ENCODE measurements around the gene HELZ.

HELZ gene

GRCh38 chr17:67035131-67036083, 209.6 kb downstream of the HELZ start:
- DNase-seq (ENCODE audit: low read depth, low spot score): no peak
- H3K4me3 ChIP-seq (ENCODE audit: low read depth, low read length): no peak overlapping the region
- ChIA-PET CTCF (no interaction called here), POLR2A (no interaction called here)
- TF ChIP-seq, protein P1, sequence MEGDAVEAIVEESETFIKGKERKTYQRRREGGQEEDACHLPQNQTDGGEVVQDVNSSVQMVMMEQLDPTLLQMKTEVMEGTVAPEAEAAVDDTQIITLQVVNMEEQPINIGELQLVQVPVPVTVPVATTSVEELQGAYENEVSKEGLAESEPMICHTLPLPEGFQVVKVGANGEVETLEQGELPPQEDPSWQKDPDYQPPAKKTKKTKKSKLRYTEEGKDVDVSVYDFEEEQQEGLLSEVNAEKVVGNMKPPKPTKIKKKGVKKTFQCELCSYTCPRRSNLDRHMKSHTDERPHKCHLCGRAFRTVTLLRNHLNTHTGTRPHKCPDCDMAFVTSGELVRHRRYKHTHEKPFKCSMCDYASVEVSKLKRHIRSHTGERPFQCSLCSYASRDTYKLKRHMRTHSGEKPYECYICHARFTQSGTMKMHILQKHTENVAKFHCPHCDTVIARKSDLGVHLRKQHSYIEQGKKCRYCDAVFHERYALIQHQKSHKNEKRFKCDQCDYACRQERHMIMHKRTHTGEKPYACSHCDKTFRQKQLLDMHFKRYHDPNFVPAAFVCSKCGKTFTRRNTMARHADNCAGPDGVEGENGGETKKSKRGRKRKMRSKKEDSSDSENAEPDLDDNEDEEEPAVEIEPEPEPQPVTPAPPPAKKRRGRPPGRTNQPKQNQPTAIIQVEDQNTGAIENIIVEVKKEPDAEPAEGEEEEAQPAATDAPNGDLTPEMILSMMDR (IDR thresholded peaks at IDR 0.05; ENCODE audit: insufficient read depth, low read length, missing control alignments): no peak

DNA sequence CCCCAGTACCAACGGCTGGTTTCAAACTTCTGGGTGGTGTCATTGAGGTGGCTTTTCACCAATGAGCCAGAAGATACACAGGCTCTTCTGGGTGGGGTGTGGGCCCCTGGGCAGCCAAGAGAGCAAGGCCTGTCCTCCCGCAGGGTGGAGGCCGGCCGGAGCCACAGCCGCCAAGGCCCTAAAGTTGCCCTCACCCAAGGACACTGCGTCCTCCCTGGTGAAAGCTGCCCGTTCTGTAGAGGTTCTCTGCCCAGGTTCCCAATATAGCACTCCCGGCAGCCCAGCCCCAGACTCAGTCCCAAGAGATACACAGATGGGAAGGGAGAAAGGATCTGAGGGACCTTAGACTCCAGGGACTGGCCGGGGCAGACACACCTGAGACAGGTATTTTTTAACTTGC, 211.4 kb downstream of the HELZ start:
- POLR2A ChIA-PET: no interaction called here

DNA sequence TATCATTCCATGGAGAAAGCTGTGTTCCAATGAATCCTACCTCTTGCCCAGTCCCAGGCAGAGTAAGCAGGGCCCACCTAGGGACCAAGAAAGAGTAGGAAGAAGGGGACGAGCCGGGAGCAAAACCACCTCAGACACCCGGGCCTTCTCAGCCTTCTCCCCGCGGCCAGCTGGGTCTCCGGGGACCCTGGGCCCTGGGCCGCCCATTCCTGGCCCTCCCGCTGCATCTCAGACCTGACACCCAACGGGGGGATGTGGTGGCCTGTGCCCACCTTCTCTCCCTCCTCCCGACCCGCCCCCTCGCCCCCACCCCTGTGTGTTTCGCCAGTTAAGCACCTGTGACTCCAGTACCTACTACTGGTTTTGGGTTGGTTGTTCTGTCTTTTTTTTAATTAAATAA, 212.0 kb downstream of the HELZ start:
- H3K4me3 ChIP-seq (ENCODE audit: low read depth, low read length): no peak overlapping the region
- CTCF ChIA-PET: no interaction called here
- no peak for DNase-seq (ENCODE audit: low read depth, low spot score)
- TF ChIP-seq, protein P1 (IDR thresholded peaks at IDR 0.05; ENCODE audit: insufficient read depth, low read length, missing control alignments): no peak
- POLR2A ChIA-PET: no interaction called here

More for the DNA sequence above, 211.4 kb downstream of the HELZ start:
- H3K4me3 ChIP-seq (ENCODE audit: low read depth, low read length): no peak overlapping the region
- CTCF ChIA-PET: no interaction called here
- TF ChIP-seq, protein P1 (IDR thresholded peaks at IDR 0.05; ENCODE audit: insufficient read depth, low read length, missing control alignments): no peak
- DNase-seq (ENCODE audit: low read depth, low spot score): no peak

DNA sequence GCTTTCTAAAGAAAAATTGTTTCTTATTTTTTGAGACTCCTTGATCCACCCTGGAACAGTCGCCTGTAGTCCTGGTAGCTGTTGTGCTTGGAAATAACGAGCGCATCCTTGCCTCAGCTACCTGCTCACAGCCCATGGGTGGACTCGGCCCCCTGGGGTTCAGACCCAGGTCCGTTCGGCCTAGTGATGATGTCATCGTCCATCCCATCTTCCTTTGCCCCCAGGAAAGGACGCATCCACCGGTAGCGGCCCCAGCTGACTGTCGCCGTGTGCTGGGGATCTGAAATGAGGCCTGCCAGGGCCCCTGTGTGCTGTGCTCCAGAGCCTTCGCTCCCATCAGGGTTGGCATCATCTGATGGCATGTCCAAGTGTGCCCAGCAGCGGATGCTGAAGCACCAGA, 212.6 kb downstream of the HELZ start:
- no peak for DNase-seq (ENCODE audit: low read depth, low spot score)
- TF ChIP-seq, protein P1 (IDR thresholded peaks at IDR 0.05; ENCODE audit: insufficient read depth, low read length, missing control alignments): no peak
- POLR2A ChIA-PET: no interaction called here
- CTCF ChIA-PET: no interaction called here
- H3K4me3 ChIP-seq (ENCODE audit: low read depth, low read length): no peak overlapping the region

DNA sequence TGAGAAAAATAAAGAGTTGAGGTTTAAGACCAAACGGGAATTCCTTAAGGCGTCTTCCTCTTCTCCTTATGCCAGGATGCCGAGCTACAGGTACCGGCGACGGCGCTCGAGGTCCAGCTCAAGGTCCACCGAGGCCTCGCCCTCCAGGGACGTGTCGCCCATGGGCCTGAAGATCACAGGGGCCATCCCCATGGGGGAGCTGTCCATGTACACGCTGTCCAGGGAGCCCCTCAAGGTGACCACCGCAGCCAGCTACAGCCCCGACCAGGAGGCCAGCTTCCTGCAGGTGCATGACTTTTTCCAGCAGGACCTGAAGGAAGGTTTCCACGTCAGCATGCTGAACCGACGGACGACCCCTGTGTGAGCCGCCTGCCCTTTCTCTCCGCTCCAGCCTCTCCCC, 214.4 kb downstream of the HELZ start:
- H3K4me3 ChIP-seq (ENCODE audit: low read depth, low read length): no peak overlapping the region
- ChIA-PET CTCF (interaction anchor here (1.3 kb wide), 1 partner anchor 9 kb away, joined by 3 read pairs; no protein-coding TSS in a partner anchor), POLR2A (no interaction called here)
- no peak for DNase-seq (ENCODE audit: low read depth, low spot score)
- TF ChIP-seq, protein P1 (IDR thresholded peaks at IDR 0.05; ENCODE audit: insufficient read depth, low read length, missing control alignments): no peak

- POLR2A ChIA-PET: no interaction called here
- DNase-seq (ENCODE audit: low read depth, low spot score): no peak
- CTCF ChIA-PET: no interaction called here
- TF ChIP-seq, protein P1 (IDR thresholded peaks at IDR 0.05; ENCODE audit: insufficient read depth, low read length, missing control alignments): no peak
- H3K4me3 ChIP-seq (ENCODE audit: low read depth, low read length): no peak overlapping the region
Measured at GRCh38 chr17:67027031-67027628, 217.9 kb downstream of the HELZ start.
